ENCODE results near the gene CERS4.

DNA sequence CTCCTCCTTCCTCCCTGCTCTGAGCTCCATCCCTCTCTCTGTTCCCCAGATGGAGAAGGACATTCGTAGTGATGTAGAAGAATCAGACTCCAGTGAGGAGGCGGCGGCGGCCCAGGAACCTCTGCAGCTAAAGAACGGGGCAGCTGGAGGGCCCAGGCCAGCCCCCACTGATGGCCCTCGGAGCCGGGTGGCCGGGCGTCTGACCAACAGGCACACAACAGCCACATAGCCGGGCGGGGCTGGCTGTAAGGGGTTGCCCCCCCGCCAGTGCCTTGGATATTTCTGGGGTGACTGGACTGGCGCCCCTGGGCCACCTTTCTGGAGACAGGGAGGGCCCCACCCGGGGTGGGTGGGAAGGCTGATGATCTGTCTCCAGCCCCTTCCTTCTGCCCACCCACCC is 52.7 kb downstream of the CERS4 start:
- TF ChIP-seq POLR2A (IDR thresholded peaks at IDR 0.05; ENCODE audit: low read depth, low read length) (no peak), POLR2AphosphoS5 (IDR thresholded peaks at IDR 0.05; ENCODE audit: low read length) (no peak), CBFB (IDR thresholded peaks at IDR 0.05; ENCODE audit: low read depth) (no peak), MYB (IDR thresholded peaks at IDR 0.05; ENCODE audit: borderline replicate concordance, low read depth, low read length) (no peak), SP1 (IDR thresholded peaks at IDR 0.05; ENCODE audit: low read depth, low read length) (no peak)
- TF ChIP-seq, protein P1, sequence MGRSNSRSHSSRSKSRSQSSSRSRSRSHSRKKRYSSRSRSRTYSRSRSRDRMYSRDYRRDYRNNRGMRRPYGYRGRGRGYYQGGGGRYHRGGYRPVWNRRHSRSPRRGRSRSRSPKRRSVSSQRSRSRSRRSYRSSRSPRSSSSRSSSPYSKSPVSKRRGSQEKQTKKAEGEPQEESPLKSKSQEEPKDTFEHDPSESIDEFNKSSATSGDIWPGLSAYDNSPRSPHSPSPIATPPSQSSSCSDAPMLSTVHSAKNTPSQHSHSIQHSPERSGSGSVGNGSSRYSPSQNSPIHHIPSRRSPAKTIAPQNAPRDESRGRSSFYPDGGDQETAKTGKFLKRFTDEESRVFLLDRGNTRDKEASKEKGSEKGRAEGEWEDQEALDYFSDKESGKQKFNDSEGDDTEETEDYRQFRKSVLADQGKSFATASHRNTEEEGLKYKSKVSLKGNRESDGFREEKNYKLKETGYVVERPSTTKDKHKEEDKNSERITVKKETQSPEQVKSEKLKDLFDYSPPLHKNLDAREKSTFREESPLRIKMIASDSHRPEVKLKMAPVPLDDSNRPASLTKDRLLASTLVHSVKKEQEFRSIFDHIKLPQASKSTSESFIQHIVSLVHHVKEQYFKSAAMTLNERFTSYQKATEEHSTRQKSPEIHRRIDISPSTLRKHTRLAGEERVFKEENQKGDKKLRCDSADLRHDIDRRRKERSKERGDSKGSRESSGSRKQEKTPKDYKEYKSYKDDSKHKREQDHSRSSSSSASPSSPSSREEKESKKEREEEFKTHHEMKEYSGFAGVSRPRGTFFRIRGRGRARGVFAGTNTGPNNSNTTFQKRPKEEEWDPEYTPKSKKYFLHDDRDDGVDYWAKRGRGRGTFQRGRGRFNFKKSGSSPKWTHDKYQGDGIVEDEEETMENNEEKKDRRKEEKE (IDR thresholded peaks at IDR 0.05): no peak
- TF ChIP-seq, protein P2, sequence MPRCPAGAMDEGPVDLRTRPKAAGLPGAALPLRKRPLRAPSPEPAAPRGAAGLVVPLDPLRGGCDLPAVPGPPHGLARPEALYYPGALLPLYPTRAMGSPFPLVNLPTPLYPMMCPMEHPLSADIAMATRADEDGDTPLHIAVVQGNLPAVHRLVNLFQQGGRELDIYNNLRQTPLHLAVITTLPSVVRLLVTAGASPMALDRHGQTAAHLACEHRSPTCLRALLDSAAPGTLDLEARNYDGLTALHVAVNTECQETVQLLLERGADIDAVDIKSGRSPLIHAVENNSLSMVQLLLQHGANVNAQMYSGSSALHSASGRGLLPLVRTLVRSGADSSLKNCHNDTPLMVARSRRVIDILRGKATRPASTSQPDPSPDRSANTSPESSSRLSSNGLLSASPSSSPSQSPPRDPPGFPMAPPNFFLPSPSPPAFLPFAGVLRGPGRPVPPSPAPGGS (IDR thresholded peaks at IDR 0.05; ENCODE audit: borderline replicate concordance, insufficient read depth, low read depth, low read length, poor library complexity, severe bottlenecking): no peak
- TF ChIP-seq, protein P3, sequence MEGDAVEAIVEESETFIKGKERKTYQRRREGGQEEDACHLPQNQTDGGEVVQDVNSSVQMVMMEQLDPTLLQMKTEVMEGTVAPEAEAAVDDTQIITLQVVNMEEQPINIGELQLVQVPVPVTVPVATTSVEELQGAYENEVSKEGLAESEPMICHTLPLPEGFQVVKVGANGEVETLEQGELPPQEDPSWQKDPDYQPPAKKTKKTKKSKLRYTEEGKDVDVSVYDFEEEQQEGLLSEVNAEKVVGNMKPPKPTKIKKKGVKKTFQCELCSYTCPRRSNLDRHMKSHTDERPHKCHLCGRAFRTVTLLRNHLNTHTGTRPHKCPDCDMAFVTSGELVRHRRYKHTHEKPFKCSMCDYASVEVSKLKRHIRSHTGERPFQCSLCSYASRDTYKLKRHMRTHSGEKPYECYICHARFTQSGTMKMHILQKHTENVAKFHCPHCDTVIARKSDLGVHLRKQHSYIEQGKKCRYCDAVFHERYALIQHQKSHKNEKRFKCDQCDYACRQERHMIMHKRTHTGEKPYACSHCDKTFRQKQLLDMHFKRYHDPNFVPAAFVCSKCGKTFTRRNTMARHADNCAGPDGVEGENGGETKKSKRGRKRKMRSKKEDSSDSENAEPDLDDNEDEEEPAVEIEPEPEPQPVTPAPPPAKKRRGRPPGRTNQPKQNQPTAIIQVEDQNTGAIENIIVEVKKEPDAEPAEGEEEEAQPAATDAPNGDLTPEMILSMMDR (IDR thresholded peaks at IDR 0.05 in 2 of 3, conservative IDR thresholded peaks at IDR 0.05 in 1 of 3; ENCODE audit: control insufficient read depth in 2 of 3, extremely low read depth in 1 of 3, insufficient read depth in 1 of 3, low read depth in 3 of 3, low read length in 3 of 3): no peak
